ENCODE results near the gene TRIO.

Gene TRIO

GRCh38 chr5:14239951-14240350, 96.8 kb downstream of the TRIO start:
- no peaks in the 10 kb centered on the region for H3K36me3 ChIP-seq (ENCODE audit: insufficient read depth, low read depth, low read length)
- H3K4me3 ChIP-seq (ENCODE audit: low read length): no peak overlapping the region
- H3K4me1 ChIP-seq (ENCODE audit: insufficient read depth, low read length): peaks cover 67% of the 10 kb centered on the region
- H3K27me3 ChIP-seq (ENCODE audit: insufficient read depth, low read length): no peaks in the 10 kb centered on the region
- H3K9ac ChIP-seq (ENCODE audit: low read depth, low read length): no peak overlapping the region
- no peaks in the 10 kb centered on the region for H3K9me3 ChIP-seq (ENCODE audit: insufficient read depth, low read depth, low read length)
- no peak overlapping the region for H3K27ac ChIP-seq (ENCODE audit: low read length)

- Histone ChIP-seq H3K9me3 (ENCODE audit: insufficient read depth, low read depth, low read length) (no peaks in the 10 kb centered on the region), H3K27me3 (ENCODE audit: insufficient read depth, low read length) (no peaks in the 10 kb centered on the region), H3K27ac (ENCODE audit: low read length) (no peak overlapping the region), H3K4me1 (ENCODE audit: insufficient read depth, low read length) (peaks cover 71% of the 10 kb centered on the region), H3K4me3 (ENCODE audit: low read length) (no peak overlapping the region), H3K9ac (ENCODE audit: low read depth, low read length) (no peak overlapping the region), H3K36me3 (ENCODE audit: insufficient read depth, low read depth, low read length) (no peaks in the 10 kb centered on the region)
Observed at GRCh38 chr5:14240359-14240758, 97.2 kb downstream of the TRIO start.

- Histone ChIP-seq H3K9me3 (ENCODE audit: insufficient read depth, low read depth, low read length) (no peaks in the 10 kb centered on the region), H3K36me3 (ENCODE audit: insufficient read depth, low read depth, low read length) (no peaks in the 10 kb centered on the region), H3K27ac (ENCODE audit: low read length) (no peak overlapping the region), H3K4me3 (ENCODE audit: low read length) (no peak overlapping the region), H3K4me1 (ENCODE audit: insufficient read depth, low read length) (peaks cover 75% of the 10 kb centered on the region), H3K27me3 (ENCODE audit: insufficient read depth, low read length) (no peaks in the 10 kb centered on the region), H3K9ac (ENCODE audit: low read depth, low read length) (no peak overlapping the region)
Observed at GRCh38 chr5:14241141-14241540, 98.0 kb downstream of the TRIO start.

DNA sequence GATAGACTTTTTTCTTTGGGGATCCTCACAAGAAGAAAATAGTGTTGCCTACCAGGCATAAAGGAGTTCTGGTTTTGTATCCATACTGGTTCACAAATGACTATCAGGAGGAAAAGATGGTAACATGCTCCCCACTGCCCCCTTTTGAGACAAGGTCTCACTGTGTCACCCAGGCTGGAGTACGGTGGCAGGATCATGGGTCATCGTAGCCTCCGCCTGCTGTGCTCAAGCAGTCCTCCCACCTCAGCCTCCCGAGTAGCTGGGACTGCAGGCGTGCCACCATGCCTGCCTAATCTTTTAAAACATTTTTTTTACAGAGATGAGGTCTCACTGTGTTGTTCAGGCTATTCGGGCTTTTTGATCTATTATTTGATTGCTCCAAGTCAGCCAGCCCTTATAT, 99.3 kb downstream of the TRIO start:
- Histone ChIP-seq H3K4me3 (ENCODE audit: low read length) (no peak overlapping the region), H3K9me3 (ENCODE audit: insufficient read depth, low read depth, low read length) (no peaks in the 10 kb centered on the region), H3K27me3 (ENCODE audit: insufficient read depth, low read length) (no peaks in the 10 kb centered on the region), H3K36me3 (ENCODE audit: insufficient read depth, low read depth, low read length) (no peaks in the 10 kb centered on the region), H3K4me1 (ENCODE audit: insufficient read depth, low read length) (peaks cover 72% of the 10 kb centered on the region), H3K9ac (ENCODE audit: low read depth, low read length) (no peak overlapping the region), H3K27ac (ENCODE audit: low read length) (no peak overlapping the region)

DNA sequence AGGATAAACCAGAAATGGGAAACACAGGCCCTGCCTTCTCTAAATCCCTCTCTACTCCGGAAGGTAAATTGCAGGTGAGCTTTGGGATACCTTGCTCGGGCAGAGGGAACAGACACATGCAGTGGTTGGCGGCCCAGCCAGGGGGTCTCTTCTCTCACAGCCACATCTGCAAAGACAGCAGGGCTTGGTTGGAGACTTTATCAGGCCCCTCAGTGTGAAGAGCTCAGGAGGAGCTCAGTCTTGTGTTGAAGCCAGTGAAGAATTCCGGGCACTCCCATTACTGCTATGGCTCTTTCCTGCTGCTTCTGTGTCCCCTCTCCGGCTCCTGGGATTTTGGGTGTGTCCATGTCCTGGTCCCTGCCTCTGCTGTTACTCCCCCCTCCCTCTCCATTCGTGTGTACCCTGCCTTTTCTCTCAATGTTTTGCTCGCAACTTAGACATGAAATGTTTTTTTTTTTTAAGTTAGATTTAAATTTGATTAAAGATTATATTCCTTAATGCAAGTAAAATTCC, 99.8 kb downstream of the TRIO start:
- H3K27ac ChIP-seq (ENCODE audit: low read length): no peak overlapping the region
- H3K9ac ChIP-seq (ENCODE audit: low read depth, low read length): no peak overlapping the region
- peaks cover 67% of the 10 kb centered on the region for H3K4me1 ChIP-seq (ENCODE audit: insufficient read depth, low read length)
- no peaks in the 10 kb centered on the region for H3K9me3 ChIP-seq (ENCODE audit: insufficient read depth, low read depth, low read length)
- no peaks in the 10 kb centered on the region for H3K27me3 ChIP-seq (ENCODE audit: insufficient read depth, low read length)
- no peaks in the 10 kb centered on the region for H3K36me3 ChIP-seq (ENCODE audit: insufficient read depth, low read depth, low read length)
- no peak overlapping the region for H3K4me3 ChIP-seq (ENCODE audit: low read length)

DNA sequence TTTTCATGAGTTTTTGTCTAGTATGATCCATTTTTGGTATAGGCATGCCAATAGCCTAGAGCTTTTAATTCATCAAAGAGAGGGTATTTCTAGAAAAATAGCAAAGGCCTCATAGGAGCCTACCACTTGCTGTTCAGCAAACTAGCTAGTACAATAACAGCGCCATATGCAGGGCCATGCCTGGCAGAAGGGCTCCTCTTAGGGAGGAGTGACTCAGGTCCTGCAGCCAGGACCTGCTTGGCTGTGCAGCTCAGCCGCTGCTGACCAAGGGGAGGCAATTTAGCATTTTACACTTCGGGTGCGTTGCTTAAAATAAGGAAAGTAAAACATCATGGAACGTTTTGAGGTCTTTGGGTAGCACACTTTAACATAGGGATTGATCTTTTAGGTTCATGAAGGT, 100.6 kb downstream of the TRIO start:
- Histone ChIP-seq H3K9ac (ENCODE audit: low read depth, low read length) (no peak overlapping the region), H3K36me3 (ENCODE audit: insufficient read depth, low read depth, low read length) (no peaks in the 10 kb centered on the region), H3K9me3 (ENCODE audit: insufficient read depth, low read depth, low read length) (no peaks in the 10 kb centered on the region), H3K27me3 (ENCODE audit: insufficient read depth, low read length) (no peaks in the 10 kb centered on the region), H3K4me1 (ENCODE audit: insufficient read depth, low read length) (peaks cover 59% of the 10 kb centered on the region), H3K4me3 (ENCODE audit: low read length) (no peak overlapping the region), H3K27ac (ENCODE audit: low read length) (no peak overlapping the region)

- Histone ChIP-seq H3K9me3 (ENCODE audit: insufficient read depth, low read depth, low read length) (no peaks in the 10 kb centered on the region), H3K36me3 (ENCODE audit: insufficient read depth, low read depth, low read length) (no peaks in the 10 kb centered on the region), H3K4me1 (ENCODE audit: insufficient read depth, low read length) (peaks cover 54% of the 10 kb centered on the region), H3K4me3 (ENCODE audit: low read length) (no peak overlapping the region), H3K9ac (ENCODE audit: low read depth, low read length) (no peak overlapping the region), H3K27ac (ENCODE audit: low read length) (no peak overlapping the region), H3K27me3 (ENCODE audit: insufficient read depth, low read length) (no peaks in the 10 kb centered on the region)
Observed at GRCh38 chr5:14244721-14245120, 101.6 kb downstream of the TRIO start.

- Histone ChIP-seq H3K4me3 (ENCODE audit: low read length) (no peak overlapping the region), H3K9ac (ENCODE audit: low read depth, low read length) (no peak overlapping the region), H3K36me3 (ENCODE audit: insufficient read depth, low read depth, low read length) (no peaks in the 10 kb centered on the region), H3K9me3 (ENCODE audit: insufficient read depth, low read depth, low read length) (no peaks in the 10 kb centered on the region), H3K27me3 (ENCODE audit: insufficient read depth, low read length) (no peaks in the 10 kb centered on the region), H3K4me1 (ENCODE audit: insufficient read depth, low read length) (peaks cover 52% of the 10 kb centered on the region), H3K27ac (ENCODE audit: low read length) (no peak overlapping the region)
Observed at GRCh38 chr5:14245132-14245925, 102.2 kb downstream of the TRIO start.

DNA sequence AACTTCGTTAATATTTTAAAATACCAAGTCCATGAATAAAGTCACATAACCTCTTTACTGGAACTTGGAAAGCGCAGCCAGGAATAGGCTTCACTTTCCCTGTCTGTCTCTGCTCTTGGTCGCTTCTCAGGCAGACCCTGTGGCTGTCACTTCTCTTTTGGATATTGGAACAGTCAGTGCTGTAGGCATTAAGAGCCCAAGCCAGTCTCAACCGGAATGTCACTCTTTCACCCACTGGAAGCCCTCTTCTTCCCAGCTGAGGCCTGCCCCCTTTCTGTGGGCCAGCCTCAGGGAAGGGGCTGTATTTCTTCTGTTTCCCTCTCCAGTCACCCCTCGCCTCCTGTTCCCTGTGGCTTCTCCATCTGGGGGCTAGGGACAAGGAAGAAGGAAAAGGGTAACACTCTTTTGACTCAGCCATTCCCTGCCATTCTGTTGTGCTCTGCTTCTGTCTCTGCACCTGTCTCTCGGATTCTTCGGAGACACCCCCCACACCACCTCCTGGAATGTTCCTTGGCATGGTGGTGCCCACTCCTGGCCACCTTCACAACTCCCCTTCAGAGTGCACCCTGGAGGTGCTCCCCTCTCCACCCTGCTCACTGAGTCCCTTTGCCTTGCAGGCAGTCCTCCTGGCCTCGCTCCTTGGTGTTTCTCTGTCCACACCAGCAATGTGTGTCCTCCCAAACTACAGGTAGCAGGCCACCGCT, 103.4 kb downstream of the TRIO start:
- H3K9ac ChIP-seq (ENCODE audit: low read depth, low read length): 0 out of 2 replicates have a peak overlapping the region, but pooled peaks have one; percentile 11
- H3K9me3 ChIP-seq (ENCODE audit: insufficient read depth, low read depth, low read length): no peaks in the 10 kb centered on the region
- no peak overlapping the region for H3K4me3 ChIP-seq (ENCODE audit: low read length)
- H3K36me3 ChIP-seq (ENCODE audit: insufficient read depth, low read depth, low read length): no peaks in the 10 kb centered on the region
- H3K27me3 ChIP-seq (ENCODE audit: insufficient read depth, low read length): no peaks in the 10 kb centered on the region
- H3K4me1 ChIP-seq (ENCODE audit: insufficient read depth, low read length): peaks cover 52% of the 10 kb centered on the region
- H3K27ac ChIP-seq (ENCODE audit: low read length): peak overlapping the region; percentile 16

- H3K4me1 ChIP-seq (ENCODE audit: insufficient read depth, low read length): peaks cover 52% of the 10 kb centered on the region
- H3K4me3 ChIP-seq (ENCODE audit: low read length): no peak overlapping the region
- H3K9ac ChIP-seq (ENCODE audit: low read depth, low read length): 0 out of 2 replicates have a peak overlapping the region, but pooled peaks have one; percentile 11
- peak overlapping the region; percentile 16 for H3K27ac ChIP-seq (ENCODE audit: low read length)
- H3K27me3 ChIP-seq (ENCODE audit: insufficient read depth, low read length): no peaks in the 10 kb centered on the region
- no peaks in the 10 kb centered on the region for H3K36me3 ChIP-seq (ENCODE audit: insufficient read depth, low read depth, low read length)
- H3K9me3 ChIP-seq (ENCODE audit: insufficient read depth, low read depth, low read length): no peaks in the 10 kb centered on the region
Observed at GRCh38 chr5:14247054-14247386, 103.9 kb downstream of the TRIO start.

- Histone ChIP-seq H3K27me3 (ENCODE audit: insufficient read depth, low read length) (no peaks in the 10 kb centered on the region), H3K4me1 (ENCODE audit: insufficient read depth, low read length) (peaks cover 35% of the 10 kb centered on the region), H3K36me3 (ENCODE audit: insufficient read depth, low read depth, low read length) (no peaks in the 10 kb centered on the region), H3K4me3 (ENCODE audit: low read length) (no peak overlapping the region), H3K9me3 (ENCODE audit: insufficient read depth, low read depth, low read length) (no peaks in the 10 kb centered on the region), H3K9ac (ENCODE audit: low read depth, low read length) (peak overlapping the region; percentile 21; the same call in 1 of the 2 replicates), H3K27ac (ENCODE audit: low read length) (no peak overlapping the region)
Observed at GRCh38 chr5:14249258-14250082, 106.3 kb downstream of the TRIO start.
